ENCODE measurements around the gene TRMT11.

Gene TRMT11

GRCh38 chr6:126040394-126040793 lies 54.1 kb downstream of the TRMT11 start:
- H3K36me3 ChIP-seq (replicated peaks), result no peaks in the 10 kb centered on the region
- DNase-seq, result no peak
- no peaks in the 10 kb centered on the region for H3K27me3 ChIP-seq (replicated peaks)
- in situ Hi-C loops (cut with HindIII; ENCODE audit: low pct_ligation_motif_present, low sequenced_read_pairs), result no loop called here
- H3K27ac ChIP-seq, result peak overlapping the region; percentile 71
- no peak for TF ChIP-seq CTCF (IDR thresholded peaks at IDR 0.05; ENCODE audit: low read depth, low read length, missing control alignments)
- H3K4me3 ChIP-seq (ENCODE audit: low read depth, low read length), result no peak overlapping the region

- no peak overlapping the region for H3K4me3 ChIP-seq (ENCODE audit: low read depth, low read length)
- no peaks in the 10 kb centered on the region for H3K27me3 ChIP-seq (replicated peaks)
- H3K36me3 ChIP-seq (replicated peaks), result no peaks in the 10 kb centered on the region
- TF ChIP-seq CTCF (IDR thresholded peaks at IDR 0.05; ENCODE audit: low read depth, low read length, missing control alignments), result no peak
- DNase-seq, result peak; percentile 62
- H3K27ac ChIP-seq, result peak overlapping the region; percentile 71
- in situ Hi-C loops (cut with HindIII; ENCODE audit: low pct_ligation_motif_present, low sequenced_read_pairs), result no loop called here
These were observed 54.5 kb downstream of the TRMT11 start for GRCh38 chr6:126040826-126041225.

GRCh38 chr6:126041516-126041915 lies 55.2 kb downstream of the TRMT11 start:
- no peaks in the 10 kb centered on the region for H3K27me3 ChIP-seq (replicated peaks)
- peak overlapping the region; percentile 71 for H3K27ac ChIP-seq
- TF ChIP-seq CTCF (IDR thresholded peaks at IDR 0.05; ENCODE audit: low read depth, low read length, missing control alignments), result no peak
- no peak overlapping the region for H3K4me3 ChIP-seq (ENCODE audit: low read depth, low read length)
- in situ Hi-C loops (cut with HindIII; ENCODE audit: low pct_ligation_motif_present, low sequenced_read_pairs), result no loop called here
- DNase-seq, result no peak
- H3K36me3 ChIP-seq (replicated peaks), result no peaks in the 10 kb centered on the region

- in situ Hi-C loops (cut with HindIII; ENCODE audit: low pct_ligation_motif_present, low sequenced_read_pairs), result no loop called here
These were observed 55.7 kb downstream of the TRMT11 start for GRCh38 chr6:126042001-126042419.

GRCh38 chr6:126047648-126048047 lies 61.3 kb downstream of the TRMT11 start:
- in situ Hi-C loops (cut with HindIII; ENCODE audit: low pct_ligation_motif_present, low sequenced_read_pairs), result no loop called here
- Histone ChIP-seq H3K27me3 (replicated peaks) (no peaks in the 10 kb centered on the region), H3K4me3 (ENCODE audit: low read depth, low read length) (no peak overlapping the region), H3K27ac (no peak overlapping the region), H3K36me3 (replicated peaks) (peaks cover 4% of the 10 kb centered on the region)
- DNase-seq, result no peak
- no peak for TF ChIP-seq CTCF (IDR thresholded peaks at IDR 0.05; ENCODE audit: low read depth, low read length, missing control alignments)

More at GRCh38 chr6:126042001-126042419, 55.7 kb downstream of the TRMT11 start:
- no peak for TF ChIP-seq CTCF (IDR thresholded peaks at IDR 0.05; ENCODE audit: low read depth, low read length, missing control alignments)
- no peaks in the 10 kb centered on the region for H3K27me3 ChIP-seq (replicated peaks)
- no peak for DNase-seq
- H3K4me3 ChIP-seq (ENCODE audit: low read depth, low read length), result no peak overlapping the region
- H3K27ac ChIP-seq, result no peak overlapping the region
- no peaks in the 10 kb centered on the region for H3K36me3 ChIP-seq (replicated peaks)

GRCh38 chr6:126048635-126049034 lies 62.3 kb downstream of the TRMT11 start:
- peaks cover 4% of the 10 kb centered on the region for H3K36me3 ChIP-seq (replicated peaks)
- no peaks in the 10 kb centered on the region for H3K27me3 ChIP-seq (replicated peaks)
- no peak overlapping the region for H3K4me3 ChIP-seq (ENCODE audit: low read depth, low read length)
- no peak for TF ChIP-seq CTCF (IDR thresholded peaks at IDR 0.05; ENCODE audit: low read depth, low read length, missing control alignments)
- no peak overlapping the region for H3K27ac ChIP-seq
- DNase-seq, result no peak
- in situ Hi-C loops (cut with HindIII; ENCODE audit: low pct_ligation_motif_present, low sequenced_read_pairs), result no loop called here
